ENCODE results near the gene EYS. TPM values are rescaled to one million over a fixed set of nuclear protein-coding genes. Genes with fewer than 3 reads are reported as not detected.

The EYS gene
- total RNA-seq, 3 donors from 2014 or later: 1.3 to 2.9 TPM; not detected in 1

GRCh38 chr6:64100702-64101303 is 1606.2 kb downstream of the EYS start:
- H3K27me3 ChIP-seq: no peaks in the 10 kb centered on the region
- no peak overlapping the region for H3K4me3 ChIP-seq
- no peak overlapping the region for H3K27ac ChIP-seq
- H3K36me3 ChIP-seq: no peaks in the 10 kb centered on the region
- TF ChIP-seq POLR2A (IDR thresholded peaks at IDR 0.05): no peak
- no peak for TF ChIP-seq CTCF (IDR thresholded peaks at IDR 0.05)
- no peak for TF ChIP-seq POLR2AphosphoS5 (IDR thresholded peaks at IDR 0.05)
- no peaks in the 10 kb centered on the region for H3K4me1 ChIP-seq
- no peak for DNase-seq (ENCODE audit: low spot score in 2 of 2)
- intact Hi-C loops (cut with DNase I; ENCODE audit: low total_unique reads): no loop called here
- peaks cover 0 to 6% of the 10 kb centered on the region in 2 donors for H3K9me3 ChIP-seq

GRCh38 chr6:64090352-64090751 is 1616.7 kb downstream of the EYS start:
- intact Hi-C loops (cut with DNase I; ENCODE audit: low total_unique reads): no loop called here
- no peak overlapping the region for H3K4me3 ChIP-seq
- no peak overlapping the region for H3K27ac ChIP-seq
- DNase-seq (ENCODE audit: low spot score in 2 of 2): no peak
- H3K4me1 ChIP-seq: no peaks in the 10 kb centered on the region
- H3K36me3 ChIP-seq: no peaks in the 10 kb centered on the region
- peaks cover 0 to 12% of the 10 kb centered on the region in 2 donors for H3K9me3 ChIP-seq
- H3K27me3 ChIP-seq: no peaks in the 10 kb centered on the region
- no peak for TF ChIP-seq CTCF (IDR thresholded peaks at IDR 0.05)
- TF ChIP-seq POLR2AphosphoS5 (IDR thresholded peaks at IDR 0.05): no peak
- TF ChIP-seq POLR2A (IDR thresholded peaks at IDR 0.05): no peak

- Histone ChIP-seq H3K27ac (no peak overlapping the region), H3K4me3 (no peak overlapping the region), H3K36me3 (no peaks in the 10 kb centered on the region), H3K27me3 (no peaks in the 10 kb centered on the region), H3K4me1 (no peaks in the 10 kb centered on the region), H3K9me3 (no peaks in the 10 kb centered on the region)
- intact Hi-C loops (cut with DNase I; ENCODE audit: low total_unique reads): no loop called here
- TF ChIP-seq POLR2AphosphoS5 (IDR thresholded peaks at IDR 0.05) (no peak), POLR2A (IDR thresholded peaks at IDR 0.05) (no peak), CTCF (IDR thresholded peaks at IDR 0.05) (no peak)
- no peak for DNase-seq (ENCODE audit: low spot score in 2 of 2)
Measured at GRCh38 chr6:64085126-64085525, 1621.9 kb downstream of the EYS start.

GRCh38 chr6:64084185-64084663 is 1622.8 kb downstream of the EYS start:
- Histone ChIP-seq H3K36me3 (no peaks in the 10 kb centered on the region), H3K4me1 (no peaks in the 10 kb centered on the region), H3K4me3 (no peak overlapping the region), H3K9me3 (no peaks in the 10 kb centered on the region), H3K27me3 (no peaks in the 10 kb centered on the region), H3K27ac (no peak overlapping the region)
- TF ChIP-seq POLR2A (IDR thresholded peaks at IDR 0.05): no peak
- TF ChIP-seq POLR2AphosphoS5 (IDR thresholded peaks at IDR 0.05): no peak
- no peak for TF ChIP-seq CTCF (IDR thresholded peaks at IDR 0.05)
- intact Hi-C loops (cut with DNase I; ENCODE audit: low total_unique reads): no loop called here
- no peak for DNase-seq (ENCODE audit: low spot score in 2 of 2)

GRCh38 chr6:64083261-64083660 is 1623.8 kb downstream of the EYS start:
- intact Hi-C loops (cut with DNase I; ENCODE audit: low total_unique reads): no loop called here
- Histone ChIP-seq H3K36me3 (no peaks in the 10 kb centered on the region), H3K9me3 (no peaks in the 10 kb centered on the region), H3K4me1 (no peaks in the 10 kb centered on the region), H3K4me3 (no peak overlapping the region), H3K27ac (no peak overlapping the region), H3K27me3 (no peaks in the 10 kb centered on the region)
- TF ChIP-seq CTCF (IDR thresholded peaks at IDR 0.05) (no peak), POLR2AphosphoS5 (IDR thresholded peaks at IDR 0.05) (no peak), POLR2A (IDR thresholded peaks at IDR 0.05) (no peak)
- DNase-seq (ENCODE audit: low spot score in 2 of 2): no peak

All from breast epithelium (tissue), 4 donors.